ENCODE measurements around the gene CELF4. TPM values are rescaled to one million over a fixed set of nuclear protein-coding genes. Genes with fewer than 3 reads are reported as not detected.
A peak's percentile ranks its signal among the peaks of the same experiment; 100 is the strongest.

The CELF4 gene
- total and polyA plus RNA-seq, 2 donors (not counting 1 experiment from before 2014, with no cell fraction given), result 0.17 TPM; not detected in 1

- peak; percentile 40 to 60 for DNase-seq (ENCODE audit: low read depth in 2 of 2)
These were observed 112.8 kb downstream of the CELF4 start for GRCh38 chr18:37452682-37453385.

GRCh38 chr18:37452015-37452414, 113.6 kb downstream of the CELF4 start:
- DNase-seq (ENCODE audit: low read depth in 2 of 2), result no peak
- H3K4me3 ChIP-seq (replicated peaks in 1 of 4; ENCODE audit: control extremely low read depth in 1 of 4, insufficient read depth in 1 of 4, low read depth in 3 of 4, low read length in 4 of 4), result no peak overlapping the region
- H3K9me3 ChIP-seq (ENCODE audit: control insufficient read depth, insufficient read depth, low read depth, low read length), result no peaks in the 10 kb centered on the region
- H3K4me2 ChIP-seq (ENCODE audit: extremely low read depth, insufficient read depth, low read length), result no peak overlapping the region
- H3K36me3 ChIP-seq (ENCODE audit: control insufficient read depth, insufficient read depth, low read length), result no peaks in the 10 kb centered on the region
- H3K27ac ChIP-seq (ENCODE audit: insufficient read depth, low read length), result no peak overlapping the region
- no peaks in the 10 kb centered on the region for H4K20me1 ChIP-seq (ENCODE audit: control insufficient read depth, extremely low read depth, insufficient read depth, low read length)
- TF ChIP-seq EZH2 (IDR thresholded peaks at IDR 0.05; ENCODE audit: low read length, missing control alignments) (no peak), CTCF (conservative IDR thresholded peaks at IDR 0.05 in 1 of 2, IDR thresholded peaks at IDR 0.05 in 1 of 2; ENCODE audit: low read depth in 1 of 2, low read length in 2 of 2) (no peak)
- H3K4me1 ChIP-seq (ENCODE audit: control insufficient read depth, extremely low read depth, insufficient read depth, low read length), result no peaks in the 10 kb centered on the region
- H3K27me3 ChIP-seq (ENCODE audit: control insufficient read depth, insufficient read depth, low read length), result no peaks in the 10 kb centered on the region
- H3K9ac ChIP-seq (ENCODE audit: insufficient read depth, low read length), result no peak overlapping the region
- H3K79me2 ChIP-seq (ENCODE audit: control insufficient read depth, insufficient read depth, low read length), result no peaks in the 10 kb centered on the region
- no peak overlapping the region for H2AFZ ChIP-seq (ENCODE audit: low read length)

More at GRCh38 chr18:37452682-37453385, 112.8 kb downstream of the CELF4 start:
- Histone ChIP-seq H3K79me2 (ENCODE audit: control insufficient read depth, insufficient read depth, low read length) (no peaks in the 10 kb centered on the region), H3K9ac (ENCODE audit: insufficient read depth, low read length) (no peak overlapping the region), H3K4me3 (replicated peaks in 1 of 4; ENCODE audit: control extremely low read depth in 1 of 4, insufficient read depth in 1 of 4, low read depth in 3 of 4, low read length in 4 of 4) (no peak overlapping the region), H3K4me1 (ENCODE audit: control insufficient read depth, extremely low read depth, insufficient read depth, low read length) (no peaks in the 10 kb centered on the region), H3K27me3 (ENCODE audit: control insufficient read depth, insufficient read depth, low read length) (no peaks in the 10 kb centered on the region), H3K27ac (ENCODE audit: insufficient read depth, low read length) (no peak overlapping the region), H3K4me2 (ENCODE audit: extremely low read depth, insufficient read depth, low read length) (no peak overlapping the region), H4K20me1 (ENCODE audit: control insufficient read depth, extremely low read depth, insufficient read depth, low read length) (no peaks in the 10 kb centered on the region), H3K9me3 (ENCODE audit: control insufficient read depth, insufficient read depth, low read depth, low read length) (no peaks in the 10 kb centered on the region), H3K36me3 (ENCODE audit: control insufficient read depth, insufficient read depth, low read length) (no peaks in the 10 kb centered on the region), H2AFZ (ENCODE audit: low read length) (no peak overlapping the region)
- TF ChIP-seq EZH2 (IDR thresholded peaks at IDR 0.05; ENCODE audit: low read length, missing control alignments) (no peak), CTCF (conservative IDR thresholded peaks at IDR 0.05 in 1 of 2, IDR thresholded peaks at IDR 0.05 in 1 of 2; ENCODE audit: low read depth in 1 of 2, low read length in 2 of 2) (no peak)

- TF ChIP-seq CTCF (conservative IDR thresholded peaks at IDR 0.05 in 1 of 2, IDR thresholded peaks at IDR 0.05 in 1 of 2; ENCODE audit: low read depth in 1 of 2, low read length in 2 of 2) (no peak), EZH2 (IDR thresholded peaks at IDR 0.05; ENCODE audit: low read length, missing control alignments) (no peak)
- Histone ChIP-seq H3K4me2 (ENCODE audit: extremely low read depth, insufficient read depth, low read length) (no peak overlapping the region), H3K27me3 (ENCODE audit: control insufficient read depth, insufficient read depth, low read length) (no peaks in the 10 kb centered on the region), H4K20me1 (ENCODE audit: control insufficient read depth, extremely low read depth, insufficient read depth, low read length) (no peaks in the 10 kb centered on the region), H2AFZ (ENCODE audit: low read length) (no peak overlapping the region), H3K9ac (ENCODE audit: insufficient read depth, low read length) (no peak overlapping the region), H3K4me1 (ENCODE audit: control insufficient read depth, extremely low read depth, insufficient read depth, low read length) (no peaks in the 10 kb centered on the region), H3K27ac (ENCODE audit: insufficient read depth, low read length) (no peak overlapping the region), H3K9me3 (ENCODE audit: control insufficient read depth, insufficient read depth, low read depth, low read length) (no peaks in the 10 kb centered on the region), H3K4me3 (replicated peaks in 1 of 4; ENCODE audit: control extremely low read depth in 1 of 4, insufficient read depth in 1 of 4, low read depth in 3 of 4, low read length in 4 of 4) (no peak overlapping the region), H3K79me2 (ENCODE audit: control insufficient read depth, insufficient read depth, low read length) (no peaks in the 10 kb centered on the region), H3K36me3 (ENCODE audit: control insufficient read depth, insufficient read depth, low read length) (no peaks in the 10 kb centered on the region)
- DNase-seq (ENCODE audit: low read depth in 2 of 2), result no peak
These were observed 114.3 kb downstream of the CELF4 start for GRCh38 chr18:37451239-37451825.
